K562 (cell line): ENCODE results near the gene NAE1. TPM values are rescaled to one million over a fixed set of nuclear protein-coding genes. Genes with fewer than 3 reads are reported as not detected.

Experiments
- DNMT1 ChIP-seq: fragments of 450-650 bp; IDR thresholded peaks from 2 replicates; pipeline ENCODE4 v1.6.1; 2016; ENCODE audit warnings: antibody characterized with exemption, mild to moderate bottlenecking
- E2F8 ChIP-seq: fragments of 450-650 bp; IDR thresholded peaks from 2 replicates; pipeline ENCODE4 v1.7.1; 2018; ENCODE audit warnings: mild to moderate bottlenecking, low read depth; ENCODE audit not compliant: partially characterized antibody
- FOXK2 ChIP-seq, 2 experiments: fragments of 450-650 bp; IDR thresholded peaks in 1 of 2; conservative IDR thresholded peaks in 1 of 2; 2 replicates each; pipeline ENCODE4 v1.6.1; 2016; ENCODE audit warnings: low read depth in 2 of 2, mild to moderate bottlenecking in 1 of 2
- HDGF ChIP-seq: fragments of 450-650 bp; IDR thresholded peaks from 2 replicates; pipeline ENCODE4 v1.6.1; 2016
- HNRNPLL ChIP-seq: fragments of 200-400 bp; formaldehyde crosslinking; IDR thresholded peaks from 2 replicates; pipeline ENCODE4 v1.6.1; 2017; ENCODE audit warnings: low read length, low read depth, mild to moderate bottlenecking; ENCODE audit not compliant: poor library complexity, severe bottlenecking
- KAT7 ChIP-seq: sonication (generic); formaldehyde crosslinking; IDR thresholded peaks from 2 replicates; pipeline ENCODE4 v1.8.0; 2022; ENCODE audit warnings: missing genetic modification reagents, mild to moderate bottlenecking, borderline replicate concordance
- MCM5 ChIP-seq: fragments of 450-650 bp; IDR thresholded peaks from 2 replicates; pipeline ENCODE4 v1.6.1; 2016; ENCODE audit warnings: low read depth
- MECOM ChIP-seq: fragments of 250-450 bp; sonication (Bioruptor Pico); IDR thresholded peaks from 2 replicates; pipeline ENCODE4 v1.8.0; 2022; ENCODE audit warnings: inconsistent platforms
- MTA3 ChIP-seq: fragments of 450-650 bp; formaldehyde crosslinking; IDR thresholded peaks from 2 replicates; pipeline ENCODE4 v1.6.1; 2017; ENCODE audit warnings: mild to moderate bottlenecking, borderline replicate concordance
- MYNN ChIP-seq, 2 experiments: sonication (generic); formaldehyde crosslinking in 1 of 2; IDR thresholded peaks; 2 replicates each; pipeline versions ENCODE4 v1.5.0 to v1.6.1; 2016 to 2020; ENCODE audit warnings: antibody characterized with exemption in 1 of 2, missing genetic modification reagents in 1 of 2
- NFXL1 ChIP-seq: fragments of 450-650 bp; formaldehyde crosslinking; IDR thresholded peaks from 2 replicates; pipeline ENCODE4 v1.4.0; 2021; ENCODE audit warnings: mild to moderate bottlenecking
- RUNX1 ChIP-seq: sonication (generic); IDR thresholded peaks from 2 replicates; pipeline ENCODE4 v1.6.1; 2016; ENCODE audit warnings: antibody characterized with exemption, low read depth
- SMARCE1 ChIP-seq: fragments of 450-650 bp; IDR thresholded peaks from 2 replicates; pipeline ENCODE4 v1.7.1; 2016; ENCODE audit warnings: mild to moderate bottlenecking
- TCF3 ChIP-seq: sonication (generic); formaldehyde crosslinking; IDR thresholded peaks from 2 replicates; pipeline ENCODE4 v1.4.0; 2020; ENCODE audit warnings: mild to moderate bottlenecking, missing genetic modification reagents
- ZBTB1 ChIP-seq: sonication (generic); formaldehyde crosslinking; IDR thresholded peaks from 2 replicates; pipeline ENCODE4 v1.8.1; 2023; ENCODE audit warnings: missing genetic modification reagents, low read depth, mild to moderate bottlenecking, borderline replicate concordance
- ZBTB9 ChIP-seq: fragments of 450-650 bp; formaldehyde crosslinking; IDR thresholded peaks from 2 replicates; pipeline ENCODE4 v1.4.0; 2020; ENCODE audit warnings: mild to moderate bottlenecking, moderate library complexity
- ZKSCAN3 ChIP-seq: fragments of 250-450 bp; sonication (Bioruptor Pico); IDR thresholded peaks from 2 replicates; pipeline ENCODE4 v1.4.0; 2020
- ZNF263 ChIP-seq: sonication (generic); formaldehyde crosslinking; IDR thresholded peaks from 2 replicates; pipeline ENCODE4 v1.8.0; 2022; ENCODE audit warnings: mild to moderate bottlenecking, missing genetic modification reagents, borderline replicate concordance
- ZNF395 ChIP-seq: fragments of 200-800 bp; sonication (Bioruptor generic); IDR thresholded peaks from 2 replicates; pipeline ENCODE4 v1.6.1; 2017; ENCODE audit warnings: missing genetic modification characterization, missing compliant biosample characterization
- ZNF449 ChIP-seq: fragments of 250-450 bp; sonication (Bioruptor Pico); IDR thresholded peaks from 2 replicates; pipeline ENCODE4 v1.8.0; 2022; ENCODE audit warnings: moderate library complexity, mild to moderate bottlenecking, inconsistent platforms
- polyA plus RNA-seq, 8 experiments: library from polyadenylated mRNA; depleted of rRNA in 4 of 8; stranded (reverse) in 5 of 8; unstranded in 3 of 8; fragments of >200 nt; fragmentation: Nextera tagmentation in 2 of 8; fragmentation: Illumina TruSeq in 1 of 8; extraction: Ambion mirVana in 2 of 8; extraction: Trizol in 1 of 8; gene quantifications; 2 replicates each; pipeline versions ENCODE4 v1.2.1 to v1.2.3, GENCODE V29; 2011 to 2014; ENCODE audit warnings: inconsistent platforms in 1 of 8, missing spikeins in 1 of 8
- total RNA-seq, 7 experiments: library from RNA; depleted of rRNA in 6 of 7; stranded (reverse); fragments of >200 nt in 6 of 7; fragmentation: Illumina TruSeq in 2 of 7; extraction: Trizol in 2 of 7; gene quantifications; 2 replicates each; pipeline versions ENCODE4 v1.2.1 to v1.2.3, GENCODE V29; 2011 to 2021; ENCODE audit warnings: low replicate concordance in 1 of 7

The NAE1 gene
- total and polyA plus RNA-seq, 9 of the 15 experiments (the other 6 are each of a cell fraction or from before 2014, with no cell fraction given) = 165 to 294 (median 230) TPM

GRCh38 chr16:66790130-66790733 is 40.5 kb downstream of the NAE1 start (continued):
- TF ChIP-seq E2F8 (no peak), ZBTB1 (CRISPR knock-in tag) (no peak), ZKSCAN3 (CRISPR knock-in tag) (no peak), MTA3 (no peak), TCF3 (CRISPR knock-in tag) (no peak), FOXK2 (conservative IDR thresholded peaks at IDR 0.05 in 1 of 2, IDR thresholded peaks at IDR 0.05 in 1 of 2; ENCODE audit: low read depth in 2 of 2) (no peak), NFXL1 (CRISPR knock-in tag) (no peak), MCM5 (no peak), RUNX1 (no peak), KAT7 (CRISPR knock-in tag) (no peak), HDGF (no peak), SMARCE1 (no peak), HNRNPLL (no peak), ZNF449 (CRISPR knock-in tag) (no peak), DNMT1 (no peak), ZBTB9 (no peak), MECOM (CRISPR knock-in tag) (no peak), ZNF395 (CRISPR knock-in tag) (no peak), ZNF263 (CRISPR knock-in tag) (no peak), MYNN (IDR thresholded peaks at IDR 0.05) (no peak), MYNN (CRISPR knock-in tag; IDR thresholded peaks at IDR 0.05) (no peak)
